Activated CD8-positive, alpha-beta T cell treated with anti-CD3 and anti-CD28 coated beads, Interleukin-2, amount 10 ng/mL, durations not matched to agents 7 days and 5 days (primary cell): Measurements from ENCODE around the gene ELL. TPM values are rescaled to one million over a fixed set of nuclear protein-coding genes. Genes with fewer than 3 reads are reported as not detected.
"Not testable (repeated sequence)": the region's sequence is repeated elsewhere in the genome, so short reads cannot be mapped to it uniquely, and the experiment has no call there.

Experiments
- ATAC-seq: fragments of 150-1000 bp; cut with Tn5 transposase; one replicate; pipeline ENCODE4 v1.10.0; 2021; ENCODE audit warnings: moderate library complexity
- CTCF ChIA-PET: fragments of 350-600 bp; sonication (Branson Sonifier 250); formaldehyde crosslinking; loops from one replicate; lab custom pipeline; 2021; ENCODE audit warnings: antibody characterized with exemption; lab: Charles Lee
- POLR2A ChIA-PET: fragments of 350-600 bp; sonication (Branson Sonifier 250); formaldehyde crosslinking; loops from one replicate; lab custom pipeline; 2021; ENCODE audit warnings: antibody characterized with exemption; lab: Charles Lee
- DNase-seq: peaks from one replicate; pipeline ENCODE4 v3.0.0-alpha.2; 2020
- H3K27ac Mint-ChIP-seq: one replicate; pipeline ENCODE4 v1.8.0; 2021; ENCODE audit warnings: mild to moderate bottlenecking, mixed read lengths
- H3K27me3 Mint-ChIP-seq: one replicate; pipeline ENCODE4 v1.8.0; 2021; ENCODE audit warnings: low read depth, mixed read lengths
- H3K36me3 Mint-ChIP-seq: one replicate; pipeline ENCODE4 v1.8.0; 2021; ENCODE audit warnings: low read depth, mixed read lengths
- H3K4me1 Mint-ChIP-seq: one replicate; pipeline ENCODE4 v1.8.0; 2021; ENCODE audit warnings: low read depth, mixed read lengths
- H3K4me3 Mint-ChIP-seq: one replicate; pipeline ENCODE4 v1.8.0; 2021; ENCODE audit warnings: mild to moderate bottlenecking, mixed read lengths
- H3K9me3 Mint-ChIP-seq: one replicate; pipeline ENCODE4 v1.8.0; 2022; ENCODE audit warnings: mixed read lengths; ENCODE audit not compliant: insufficient read depth
- total RNA-seq, 2 experiments: library from RNA; stranded (reverse); gene quantifications; one replicate each; pipeline ENCODE4 v1.2.3, GENCODE V29; 2021

ELL gene
- total RNA-seq, 2 experiments from 2014 or later, result 20.8 to 22.3 TPM

DNA sequence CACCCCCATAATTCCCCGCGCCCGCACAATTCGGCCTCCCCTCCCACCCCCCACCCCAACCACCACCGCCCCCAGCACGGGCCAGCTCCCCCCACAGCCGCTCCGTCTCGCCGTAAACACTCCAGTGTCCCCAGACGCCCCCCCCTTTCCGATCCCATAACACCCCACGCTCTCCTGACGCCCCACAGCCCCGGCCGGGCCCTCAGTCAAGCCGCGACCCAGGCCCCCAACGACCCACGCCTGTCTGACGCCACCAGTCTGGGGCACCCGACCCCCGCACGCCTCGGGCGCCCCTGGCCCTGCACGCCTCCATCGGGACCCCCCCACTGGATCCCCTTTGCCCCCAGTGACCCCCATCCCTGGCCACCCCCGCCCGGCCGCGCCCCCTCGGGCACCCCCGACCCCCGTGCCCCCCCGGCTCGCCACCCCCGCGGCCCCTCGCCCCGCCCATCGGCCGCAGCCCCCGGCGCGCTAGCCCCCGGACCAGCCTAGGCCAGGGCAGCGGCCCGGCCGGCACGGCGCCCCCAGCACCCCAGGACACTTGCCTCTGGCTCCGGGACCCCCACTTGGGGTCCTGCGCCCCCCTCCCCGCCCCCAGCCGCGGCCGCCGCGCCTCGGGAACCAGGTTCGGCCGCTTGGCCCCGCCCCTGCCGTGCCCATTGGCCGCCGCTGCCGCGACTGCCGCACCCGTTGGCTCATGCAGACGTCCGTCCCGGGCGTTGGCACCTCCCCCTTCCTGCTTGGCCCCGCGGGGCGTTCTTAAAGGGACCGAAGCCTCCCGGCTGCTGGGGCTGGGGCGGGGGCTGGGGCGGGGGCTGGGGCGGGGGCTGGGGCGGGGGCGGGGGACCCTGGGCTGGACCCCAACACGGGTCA is 21.3 kb upstream of the ELL start, which contains the start of gene FKBP8:
FKBP8 (minus strand) TSS at position 633 of the 873 bp plus-strand sequence. CDS start 1,603 bp downstream, outside the sequence.
- ATAC-seq, result peak; percentile 98
- peak within 1 kb of the TSS; percentile 99 for H3K27ac Mint-ChIP-seq
- ChIA-PET CTCF (interaction anchor here (0.9 to 3.2 kb wide), 10 partner anchors 9 to 50 kb away, joined by 3 to 37 read pairs (median 7); partner anchors contain the start of genes KXD1, REX1BD and UBA52), POLR2A (interaction anchor here (0.7 to 1.8 kb wide), 12 partner anchors 11 to 289 kb away, joined by 3 to 31 read pairs (median 6); partner anchors contain the start of genes ELL, KXD1, REX1BD and SSBP4)
- peaks cover 19% of the 10 kb centered on the region for H3K36me3 Mint-ChIP-seq
- no peaks in the 10 kb centered on the region for H3K9me3 Mint-ChIP-seq
- H3K4me1 Mint-ChIP-seq, result peaks cover 30% of the 10 kb centered on the region
- no peaks in the 10 kb centered on the region for H3K27me3 Mint-ChIP-seq
- DNase-seq, result peak; percentile 97
- H3K4me3 Mint-ChIP-seq, result peak within 1 kb of the TSS; percentile 93

DNA sequence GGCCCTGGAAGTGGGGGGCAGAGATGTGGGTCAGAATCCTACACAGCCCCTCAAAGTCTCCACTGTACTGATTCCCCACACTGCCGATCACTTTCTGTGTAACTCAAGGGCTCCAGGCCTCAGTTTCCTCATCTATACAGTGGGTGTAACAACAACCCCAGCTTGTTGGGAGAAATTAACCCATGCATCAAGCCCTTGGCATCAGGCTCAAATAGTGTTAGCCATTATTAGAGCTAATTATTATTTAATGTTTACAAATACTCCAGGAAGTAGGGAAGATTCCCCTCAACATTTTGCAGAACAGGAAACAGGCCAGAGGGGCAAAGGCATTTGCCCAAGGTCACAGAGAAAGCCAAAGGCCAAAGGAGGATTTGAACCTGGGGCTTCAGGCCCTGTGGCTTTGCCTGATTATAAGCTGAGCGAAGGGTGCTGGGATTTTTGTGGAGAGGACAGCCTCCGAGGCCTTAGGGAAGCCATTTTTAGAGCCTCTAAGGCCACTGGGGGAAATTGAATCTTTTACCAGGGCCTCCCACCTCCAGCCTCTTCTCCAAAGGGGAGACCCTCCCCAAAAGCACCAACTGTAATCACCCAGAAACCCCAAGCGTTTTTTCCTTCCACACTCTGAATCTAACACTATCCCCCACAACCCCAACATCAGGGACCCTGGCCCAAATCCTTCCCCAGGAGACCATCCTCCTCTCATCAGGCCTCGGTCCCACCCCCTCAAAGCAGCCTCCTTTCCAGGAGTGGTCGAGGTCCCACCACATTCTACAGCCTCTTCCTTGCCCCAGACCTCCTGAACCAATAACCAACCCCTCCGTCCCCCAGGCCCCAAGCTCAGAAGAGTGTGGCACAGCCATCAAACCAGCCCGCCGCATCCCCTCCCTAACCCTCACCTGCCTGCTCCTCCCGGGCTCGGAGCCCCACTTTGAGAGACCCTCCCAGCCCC is 20.4 kb upstream of the ELL start:
- peaks cover 30% of the 10 kb centered on the region for H3K4me1 Mint-ChIP-seq
- H3K36me3 Mint-ChIP-seq, result peaks cover 25% of the 10 kb centered on the region
- peak overlapping the region; percentile 91 for H3K27ac Mint-ChIP-seq
- ATAC-seq, result no peak
- H3K4me3 Mint-ChIP-seq, result peak overlapping the region; percentile 87
- H3K27me3 Mint-ChIP-seq, result no peaks in the 10 kb centered on the region
- H3K9me3 Mint-ChIP-seq, result no peaks in the 10 kb centered on the region
- no peak for DNase-seq
- ChIA-PET POLR2A (interaction anchor here (0.7 to 1.4 kb wide), 4 partner anchors 15 to 290 kb away, joined by 3 to 8 read pairs (median 4); partner anchors contain the start of genes KXD1, REX1BD and UBA52), CTCF (interaction anchor here (0.9 to 1.0 kb wide), 2 partner anchors 23 to 305 kb away, joined by 3 read pairs; no protein-coding TSS in a partner anchor)

DNA sequence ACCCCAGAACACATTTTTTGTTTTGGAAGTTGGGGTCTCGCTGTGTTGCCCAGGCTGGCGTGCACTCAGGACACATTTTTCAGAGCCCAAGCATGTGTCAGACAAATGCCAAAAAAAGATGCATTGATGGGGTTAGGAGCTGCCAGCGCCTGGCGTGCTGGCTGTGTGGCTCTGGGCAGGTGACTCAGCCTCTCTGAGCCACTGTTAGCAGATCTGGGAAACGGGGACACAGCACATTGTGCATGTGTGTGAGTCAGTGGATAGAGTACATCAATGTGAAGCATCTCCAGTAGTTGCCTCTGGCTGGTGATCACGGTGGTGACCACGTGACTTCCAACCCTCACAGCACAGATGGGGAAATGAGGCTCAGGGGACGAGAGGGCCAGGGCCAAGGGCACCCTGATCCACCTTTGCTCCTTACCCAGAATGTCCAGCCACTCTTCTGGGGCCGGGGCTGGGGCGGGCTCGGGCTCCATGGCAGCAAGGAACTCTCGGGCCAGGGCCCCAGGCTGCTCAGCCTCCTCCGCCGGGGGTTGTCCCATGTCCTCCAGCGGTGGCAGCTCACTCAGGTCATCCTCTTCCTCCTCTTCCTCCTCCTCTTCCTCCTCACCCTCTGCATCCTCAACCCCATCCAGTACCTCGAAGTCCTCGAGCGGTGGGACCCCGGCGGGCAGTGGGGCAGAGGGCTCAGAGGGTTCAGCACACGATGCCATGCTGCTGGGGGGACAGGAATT is 19.6 kb upstream of the ELL start:
- DNase-seq, result no peak
- ChIA-PET POLR2A (interaction anchor here (1.4 kb wide), 2 partner anchors 16 to 30 kb away, joined by 5 to 8 read pairs; partner anchors contain the start of genes KXD1 and UBA52), CTCF (interaction anchor here (1.0 kb wide), 1 partner anchor 305 kb away, joined by 3 read pairs; no protein-coding TSS in a partner anchor)
- Mint-ChIP-seq H3K4me3 (peak overlapping the region; percentile 87), H3K4me1 (peaks cover 30% of the 10 kb centered on the region), H3K9me3 (no peaks in the 10 kb centered on the region), H3K36me3 (peaks cover 32% of the 10 kb centered on the region), H3K27ac (peak overlapping the region; percentile 91), H3K27me3 (no peaks in the 10 kb centered on the region)
- no peak for ATAC-seq

DNA sequence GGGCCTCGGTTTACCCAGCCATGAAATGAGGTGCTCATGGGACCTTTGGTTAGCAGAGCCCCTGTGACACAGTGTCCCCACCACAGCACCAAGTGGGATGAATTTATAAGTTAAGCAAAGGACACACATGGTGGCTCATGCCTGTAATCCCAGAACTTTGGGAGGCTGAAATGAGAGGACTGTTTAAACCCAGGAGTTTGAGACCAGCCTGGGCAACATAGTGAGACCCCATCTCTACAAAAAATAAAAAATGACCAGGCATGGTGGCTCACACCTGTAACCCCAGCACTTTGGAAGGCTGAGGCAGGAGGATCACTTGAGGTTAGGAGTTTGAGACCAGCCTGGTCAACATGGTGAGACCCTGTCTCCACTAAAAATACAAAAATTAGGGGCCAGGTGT is 18.3 kb upstream of the ELL start:
- DNase-seq, H3K9me3 Mint-ChIP-seq, ATAC-seq, CTCF ChIA-PET, H3K27ac Mint-ChIP-seq, H3K4me3 Mint-ChIP-seq, H3K27me3 Mint-ChIP-seq: not testable (repeated sequence)
- POLR2A ChIA-PET, result interaction anchor here (1.1 to 1.4 kb wide), 2 partner anchors 11 to 14 kb away, joined by 3 to 5 read pairs; no protein-coding TSS in a partner anchor
- Mint-ChIP-seq H3K36me3 (peaks cover 38% of the 10 kb centered on the region), H3K4me1 (peaks cover 29% of the 10 kb centered on the region)

DNA sequence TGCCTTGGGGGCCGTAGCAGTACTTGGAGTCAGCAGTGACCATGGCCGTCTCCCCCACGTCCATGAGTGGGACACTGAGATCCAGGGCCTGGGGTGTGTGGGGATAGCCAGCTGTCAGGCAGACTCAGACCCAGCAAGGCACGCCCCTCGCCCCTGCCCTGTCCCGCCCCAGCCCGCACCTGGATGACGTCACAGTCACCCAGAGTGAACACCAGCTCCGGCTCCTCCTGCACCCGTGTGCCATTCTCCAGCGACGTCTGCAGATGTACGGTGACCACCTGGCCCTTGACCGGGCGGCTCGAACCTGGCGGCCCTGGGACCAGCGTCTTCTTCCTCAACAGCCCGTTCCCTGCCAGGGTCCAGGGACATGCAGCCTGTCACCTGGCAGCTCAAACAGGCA is 17.5 kb upstream of the ELL start:
- CTCF ChIA-PET, result interaction anchor here (1.6 kb wide), 1 partner anchor 19 kb away, joined by 5 read pairs; no protein-coding TSS in a partner anchor
- ATAC-seq, result no peak
- Mint-ChIP-seq H3K27me3 (no peaks in the 10 kb centered on the region), H3K4me3 (no peak overlapping the region), H3K27ac (no peak overlapping the region), H3K4me1 (peaks cover 22% of the 10 kb centered on the region), H3K36me3 (peaks cover 41% of the 10 kb centered on the region), H3K9me3 (no peaks in the 10 kb centered on the region)
- no peak for DNase-seq
- POLR2A ChIA-PET, result interaction anchor here (1.1 to 1.4 kb wide), 2 partner anchors 10 to 13 kb away, joined by 3 to 5 read pairs; no protein-coding TSS in a partner anchor

DNA sequence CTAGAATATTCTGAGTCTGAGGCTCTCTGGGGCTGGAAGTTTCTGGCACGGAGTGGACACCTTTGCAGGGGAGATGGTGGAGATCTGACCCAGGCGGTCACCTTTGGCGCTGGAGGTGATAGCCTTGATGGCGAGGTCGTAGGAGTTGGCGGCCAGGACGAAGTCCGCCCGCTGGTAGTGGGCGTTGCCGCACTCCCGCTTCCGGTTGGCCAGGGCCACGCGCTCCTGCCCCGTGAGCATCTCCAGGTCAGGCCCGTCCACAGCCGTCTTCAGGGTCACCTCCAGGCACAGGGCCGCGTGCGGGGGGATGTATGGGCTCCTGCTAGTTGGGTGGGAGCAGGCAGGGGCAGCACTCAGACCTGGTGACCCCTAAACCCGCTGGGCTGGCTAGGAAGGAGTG is 16.2 kb upstream of the ELL start:
- CTCF ChIA-PET, result interaction anchor here (1.6 kb wide), 1 partner anchor 18 kb away, joined by 5 read pairs; no protein-coding TSS in a partner anchor
- Mint-ChIP-seq H3K4me3 (no peak overlapping the region), H3K27me3 (no peaks in the 10 kb centered on the region), H3K4me1 (peaks cover 16% of the 10 kb centered on the region), H3K9me3 (no peaks in the 10 kb centered on the region), H3K36me3 (peaks cover 43% of the 10 kb centered on the region), H3K27ac (no peak overlapping the region)
- DNase-seq, result no peak
- POLR2A ChIA-PET, result interaction anchor here (0.5 to 1.3 kb wide), 2 partner anchors 40 to 51 kb away, joined by 3 to 4 read pairs; partner anchors contain the start of gene REX1BD
- no peak for ATAC-seq

DNA sequence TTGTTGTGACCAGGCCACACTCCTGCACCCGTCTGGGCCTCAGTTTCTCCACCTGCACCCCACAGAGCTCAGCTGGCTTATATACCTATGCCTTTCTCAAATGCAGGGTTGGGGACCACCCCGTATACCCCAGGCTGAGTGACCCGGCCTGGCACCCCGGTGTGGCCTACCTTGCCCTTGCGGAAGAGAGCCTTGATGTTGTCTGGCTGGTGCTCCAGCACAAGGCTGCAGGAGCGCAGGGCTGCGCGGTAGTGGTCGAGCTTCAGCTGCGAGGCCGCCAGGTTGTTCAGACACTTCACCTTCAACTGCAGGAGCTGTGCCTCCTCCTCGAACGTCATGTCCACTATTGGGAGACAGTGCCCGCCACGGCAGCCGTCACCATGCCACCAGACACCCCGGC is 15.6 kb upstream of the ELL start:
- Mint-ChIP-seq H3K36me3 (peaks cover 42% of the 10 kb centered on the region), H3K4me3 (no peak overlapping the region), H3K27ac (no peak overlapping the region), H3K27me3 (no peaks in the 10 kb centered on the region), H3K4me1 (peaks cover 13% of the 10 kb centered on the region), H3K9me3 (no peaks in the 10 kb centered on the region)
- DNase-seq (no peak), ATAC-seq (no peak)
- CTCF ChIA-PET, result no interaction called here
- POLR2A ChIA-PET, result interaction anchor here (1.3 kb wide), 1 partner anchor 51 kb away, joined by 3 read pairs; the partner anchor contains the start of gene REX1BD

DNA sequence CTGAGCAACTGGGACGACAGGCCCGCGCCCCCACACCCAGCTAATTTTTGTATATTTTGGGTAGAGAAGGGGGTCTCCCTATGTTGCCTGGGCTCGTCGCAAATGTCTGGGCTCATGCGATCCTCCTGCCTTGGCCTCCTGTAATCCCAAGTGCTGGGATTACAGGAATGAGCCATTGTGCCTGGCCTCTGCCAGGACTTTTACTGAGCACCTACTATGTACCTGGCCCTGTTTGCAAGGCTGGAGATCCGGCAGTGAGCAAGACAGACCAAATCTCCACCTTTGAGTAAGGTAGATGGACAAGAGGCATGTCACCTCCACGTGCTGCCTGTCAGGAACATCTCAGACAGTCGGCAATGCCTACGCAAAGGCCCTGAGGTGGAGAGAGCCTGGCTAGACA is 14.6 kb upstream of the ELL start:
- POLR2A ChIA-PET, result no interaction called here
- no peak for ATAC-seq
- H3K27me3 Mint-ChIP-seq, result no peaks in the 10 kb centered on the region
- DNase-seq, result no peak
- no peaks in the 10 kb centered on the region for H3K9me3 Mint-ChIP-seq
- CTCF ChIA-PET, result no interaction called here
- peaks cover 45% of the 10 kb centered on the region for H3K36me3 Mint-ChIP-seq
- H3K27ac Mint-ChIP-seq, result no peak overlapping the region
- H3K4me1 Mint-ChIP-seq, result peaks cover 6% of the 10 kb centered on the region
- no peak overlapping the region for H3K4me3 Mint-ChIP-seq

DNA sequence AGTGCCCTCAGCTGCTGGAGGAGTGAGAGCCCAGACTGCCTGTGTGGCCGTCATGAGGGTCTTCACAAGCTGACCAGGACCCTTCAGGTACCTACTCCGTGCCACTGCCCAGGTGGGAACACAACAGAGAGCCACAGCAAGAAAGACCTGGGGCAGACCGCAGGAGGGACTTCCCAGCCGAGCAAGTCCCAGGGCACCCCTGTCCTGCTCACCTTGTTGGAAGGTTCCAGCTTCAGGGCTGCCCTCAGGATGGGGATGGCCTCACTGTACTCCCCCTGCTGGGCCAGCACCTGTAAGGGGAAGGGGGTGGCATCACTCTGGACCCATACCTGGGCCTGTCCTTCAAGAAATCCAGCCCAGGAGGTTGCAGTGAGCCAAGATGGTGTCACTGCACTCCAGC is 11.2 kb upstream of the ELL start:
- no peaks in the 10 kb centered on the region for H3K27me3 Mint-ChIP-seq
- H3K36me3 Mint-ChIP-seq, result peaks cover 31% of the 10 kb centered on the region
- no peaks in the 10 kb centered on the region for H3K9me3 Mint-ChIP-seq
- no peaks in the 10 kb centered on the region for H3K4me1 Mint-ChIP-seq
- POLR2A ChIA-PET, result no interaction called here
- CTCF ChIA-PET, result no interaction called here
- no peak overlapping the region for H3K4me3 Mint-ChIP-seq
- no peak for DNase-seq
- H3K27ac Mint-ChIP-seq, result no peak overlapping the region
- no peak for ATAC-seq

DNA sequence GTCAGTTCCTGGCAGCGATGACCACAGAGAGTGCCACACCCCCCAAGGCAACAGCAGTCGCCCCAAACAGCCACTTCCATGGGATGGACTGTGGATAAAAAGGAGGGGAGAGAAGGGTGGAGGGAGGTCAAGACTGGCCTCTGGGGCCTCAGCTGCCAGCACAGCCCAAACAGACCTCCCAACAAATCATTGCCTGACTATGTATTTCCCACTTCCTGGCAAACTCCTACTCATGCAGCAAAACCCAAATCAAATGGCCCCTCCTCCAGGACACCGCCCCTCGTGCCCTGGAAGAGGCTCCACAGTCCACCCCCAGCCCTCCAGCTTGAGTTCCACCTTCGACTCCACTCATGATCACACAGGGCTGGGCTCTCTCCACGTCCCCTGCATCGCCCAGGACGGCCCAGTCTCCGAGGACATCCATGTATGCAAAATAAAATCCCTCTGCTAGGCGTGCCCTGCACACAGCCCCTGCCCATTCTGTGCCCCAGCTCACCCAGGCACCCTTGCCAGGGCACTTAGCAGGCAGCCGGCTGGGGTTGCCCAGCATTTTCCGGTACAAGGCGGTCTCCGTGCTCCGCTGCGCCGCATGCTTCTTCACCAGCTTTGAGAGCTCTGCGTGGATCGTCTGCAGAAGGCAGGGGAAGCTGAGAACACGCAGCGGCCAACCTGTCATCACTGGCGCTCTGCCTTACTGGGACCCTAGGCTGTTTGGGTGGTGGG is 10.5 kb upstream of the ELL start:
- Mint-ChIP-seq H3K9me3 (no peaks in the 10 kb centered on the region), H3K36me3 (peaks cover 27% of the 10 kb centered on the region), H3K27ac (no peak overlapping the region), H3K27me3 (no peaks in the 10 kb centered on the region), H3K4me3 (no peak overlapping the region), H3K4me1 (no peaks in the 10 kb centered on the region)
- ChIA-PET CTCF (no interaction called here), POLR2A (no interaction called here)
- ATAC-seq (no peak), DNase-seq (no peak)
